Vagina (tissue), 2 donors: ENCODE data around the gene TLCD1.

ENCODE experiments used
- POLR2A ChIP-seq, 2 donors: fragments of 450-650 bp; IDR thresholded peaks; one replicate each; pipeline ENCODE4 v1.6.1; 2017; ENCODE audit warnings: antibody characterized with exemption in 2 of 2, mild to moderate bottlenecking in 2 of 2, moderate library complexity in 2 of 2
- TF ChIP-seq, protein P1 (sequence below), 3 experiments: fragments of 450-650 bp in 2 of 3; fragments of 200-600 bp in 1 of 3; sonication (generic) in 1 of 3; IDR thresholded peaks; one replicate each; pipeline ENCODE4 v1.5.1; 2017 to 2019; ENCODE audit warnings: antibody characterized with exemption in 3 of 3, mild to moderate bottlenecking in 2 of 3, moderate library complexity in 2 of 3

DNA sequence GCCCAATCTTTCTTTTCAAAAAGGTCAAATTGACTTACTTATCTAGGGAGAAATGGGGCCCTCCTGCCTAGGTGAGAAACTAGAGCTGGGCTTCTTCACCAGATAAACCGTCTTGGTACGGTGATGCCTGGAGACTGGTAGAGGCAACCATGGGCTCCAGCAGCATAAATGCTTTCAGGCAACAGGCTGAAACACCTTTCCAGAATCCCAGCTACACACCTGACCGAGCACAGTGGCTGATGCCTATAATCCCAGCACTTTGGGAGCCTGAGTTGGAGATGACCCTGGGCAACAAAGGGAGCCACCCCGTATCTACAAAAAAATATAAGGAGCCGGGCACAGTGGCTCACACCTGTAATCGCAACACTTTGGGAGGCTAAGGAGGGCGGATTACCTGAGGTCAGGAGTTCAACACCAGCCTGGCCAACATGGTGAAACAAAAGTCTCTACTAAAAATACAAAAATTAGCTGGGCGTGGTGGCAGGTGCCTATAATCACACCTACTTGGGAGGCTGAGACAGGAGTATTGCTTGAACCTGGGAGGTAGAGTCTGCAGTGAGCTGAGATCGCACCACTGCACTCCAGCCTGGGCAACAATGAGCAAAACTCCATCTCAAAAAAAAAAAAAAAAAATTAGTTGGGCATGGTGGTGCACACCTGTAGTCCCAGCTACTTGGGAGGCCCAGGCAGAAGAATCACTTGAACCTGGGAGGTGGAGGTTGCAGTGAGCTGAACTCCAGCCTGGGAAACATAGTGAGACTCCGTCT lies 25.8 kb upstream of the TLCD1 start:
- TF ChIP-seq, protein P1, sequence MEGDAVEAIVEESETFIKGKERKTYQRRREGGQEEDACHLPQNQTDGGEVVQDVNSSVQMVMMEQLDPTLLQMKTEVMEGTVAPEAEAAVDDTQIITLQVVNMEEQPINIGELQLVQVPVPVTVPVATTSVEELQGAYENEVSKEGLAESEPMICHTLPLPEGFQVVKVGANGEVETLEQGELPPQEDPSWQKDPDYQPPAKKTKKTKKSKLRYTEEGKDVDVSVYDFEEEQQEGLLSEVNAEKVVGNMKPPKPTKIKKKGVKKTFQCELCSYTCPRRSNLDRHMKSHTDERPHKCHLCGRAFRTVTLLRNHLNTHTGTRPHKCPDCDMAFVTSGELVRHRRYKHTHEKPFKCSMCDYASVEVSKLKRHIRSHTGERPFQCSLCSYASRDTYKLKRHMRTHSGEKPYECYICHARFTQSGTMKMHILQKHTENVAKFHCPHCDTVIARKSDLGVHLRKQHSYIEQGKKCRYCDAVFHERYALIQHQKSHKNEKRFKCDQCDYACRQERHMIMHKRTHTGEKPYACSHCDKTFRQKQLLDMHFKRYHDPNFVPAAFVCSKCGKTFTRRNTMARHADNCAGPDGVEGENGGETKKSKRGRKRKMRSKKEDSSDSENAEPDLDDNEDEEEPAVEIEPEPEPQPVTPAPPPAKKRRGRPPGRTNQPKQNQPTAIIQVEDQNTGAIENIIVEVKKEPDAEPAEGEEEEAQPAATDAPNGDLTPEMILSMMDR (IDR thresholded peaks at IDR 0.05): no peak
- TF ChIP-seq POLR2A (IDR thresholded peaks at IDR 0.05): no peak
